NB4 (cell line): Measurements from ENCODE around the gene SLC49A4.

Experiments
- DNase-seq: peaks from one replicate; pipeline ENCODE4 v3.0.0; 2010; ENCODE audit warnings: low read depth
- H3K4me3 ChIP-seq: one replicate; pipeline ENCODE4 v1.5.1; 2011; ENCODE audit warnings: mild to moderate bottlenecking, low read depth, low read length, moderate library complexity
- MAX ChIP-seq: IDR thresholded peaks from 2 replicates; pipeline ENCODE4 v1.6.1; 2011; ENCODE audit warnings: low read depth, low read length
- MYC ChIP-seq: IDR thresholded peaks from 2 replicates; pipeline ENCODE4 v1.6.1; 2011; ENCODE audit warnings: low read depth, low read length
- POLR2A ChIP-seq: IDR thresholded peaks from 2 replicates; pipeline ENCODE4 v1.6.1; 2011; ENCODE audit warnings: mild to moderate bottlenecking; ENCODE audit not compliant: insufficient read length; ENCODE audit errors: extremely low read depth
- TF ChIP-seq, protein P1 (sequence below): IDR thresholded peaks from one replicate; pipeline ENCODE4 v1.5.1; 2012; ENCODE audit warnings: low read depth, low read length

SLC49A4 gene

DNA sequence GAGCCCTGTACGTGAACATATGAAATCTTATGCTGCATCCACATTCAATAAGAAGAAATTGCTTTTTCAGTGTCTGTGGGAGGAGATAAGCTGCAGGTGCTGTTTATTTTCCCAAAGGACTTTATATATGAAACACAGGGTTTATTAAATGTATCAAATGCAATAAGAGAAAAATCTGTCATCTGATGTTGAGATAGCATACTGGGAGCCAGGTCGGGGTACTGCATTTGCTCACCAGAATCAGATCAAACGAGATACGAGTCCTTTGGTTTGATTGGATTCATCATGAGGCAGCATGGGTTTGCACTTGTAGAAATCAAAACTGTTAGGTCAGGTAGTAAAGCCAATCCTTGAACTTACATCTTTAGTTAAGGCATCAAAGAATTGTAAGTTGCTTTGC lies 91.4 kb downstream of the SLC49A4 start:
- no peak overlapping the region for H3K4me3 ChIP-seq
- TF ChIP-seq, protein P1, sequence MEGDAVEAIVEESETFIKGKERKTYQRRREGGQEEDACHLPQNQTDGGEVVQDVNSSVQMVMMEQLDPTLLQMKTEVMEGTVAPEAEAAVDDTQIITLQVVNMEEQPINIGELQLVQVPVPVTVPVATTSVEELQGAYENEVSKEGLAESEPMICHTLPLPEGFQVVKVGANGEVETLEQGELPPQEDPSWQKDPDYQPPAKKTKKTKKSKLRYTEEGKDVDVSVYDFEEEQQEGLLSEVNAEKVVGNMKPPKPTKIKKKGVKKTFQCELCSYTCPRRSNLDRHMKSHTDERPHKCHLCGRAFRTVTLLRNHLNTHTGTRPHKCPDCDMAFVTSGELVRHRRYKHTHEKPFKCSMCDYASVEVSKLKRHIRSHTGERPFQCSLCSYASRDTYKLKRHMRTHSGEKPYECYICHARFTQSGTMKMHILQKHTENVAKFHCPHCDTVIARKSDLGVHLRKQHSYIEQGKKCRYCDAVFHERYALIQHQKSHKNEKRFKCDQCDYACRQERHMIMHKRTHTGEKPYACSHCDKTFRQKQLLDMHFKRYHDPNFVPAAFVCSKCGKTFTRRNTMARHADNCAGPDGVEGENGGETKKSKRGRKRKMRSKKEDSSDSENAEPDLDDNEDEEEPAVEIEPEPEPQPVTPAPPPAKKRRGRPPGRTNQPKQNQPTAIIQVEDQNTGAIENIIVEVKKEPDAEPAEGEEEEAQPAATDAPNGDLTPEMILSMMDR = no peak
- TF ChIP-seq MAX (no peak), POLR2A (no peak), MYC (no peak)
- no peak for DNase-seq

DNA sequence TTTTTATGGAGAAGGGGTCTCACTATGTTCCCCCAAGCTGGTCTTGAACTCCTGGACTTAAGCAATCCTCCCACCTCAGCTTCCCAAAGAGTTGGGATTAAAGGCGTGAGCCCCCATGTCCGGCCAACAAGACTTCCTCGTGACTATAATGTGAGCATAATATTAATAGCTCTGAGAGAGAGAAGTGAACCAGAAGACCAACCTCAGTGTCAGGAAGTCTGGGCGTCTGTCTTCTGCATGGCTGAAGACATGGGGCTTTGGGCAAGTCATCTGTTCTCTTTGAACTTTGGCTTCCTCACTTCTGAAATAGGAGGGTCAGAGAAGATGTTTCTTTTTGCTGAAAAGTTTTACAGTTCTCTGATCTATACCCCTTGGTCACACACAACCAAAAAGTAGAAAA lies 92.1 kb downstream of the SLC49A4 start:
- H3K4me3 ChIP-seq = no peak overlapping the region
- no peak for DNase-seq
- TF ChIP-seq, protein P1 = no peak
- no peak for TF ChIP-seq MYC
- no peak for TF ChIP-seq MAX
- no peak for TF ChIP-seq POLR2A

GRCh38 chr3:122890077-122890719 lies 95.3 kb downstream of the SLC49A4 start:
- peak; percentile 34 for DNase-seq

GRCh38 chr3:122890720-122891220 lies 95.9 kb downstream of the SLC49A4 start:
- TF ChIP-seq, protein P1 = no peak
- TF ChIP-seq MYC = no peak
- no peak for TF ChIP-seq MAX
- DNase-seq = no peak
- no peak overlapping the region for H3K4me3 ChIP-seq

More at GRCh38 chr3:122890077-122890719, 95.3 kb downstream of the SLC49A4 start:
- TF ChIP-seq, protein P1 = no peak
- no peak overlapping the region for H3K4me3 ChIP-seq

- no peak for TF ChIP-seq POLR2A
- TF ChIP-seq, protein P1 = no peak
- TF ChIP-seq MYC = no peak
- H3K4me3 ChIP-seq = no peak overlapping the region
- no peak for DNase-seq
Measured at GRCh38 chr3:122892118-122892960, 97.5 kb downstream of the SLC49A4 start.
